HCT116 (cell line): ENCODE data around the gene SMTN. TPM values are rescaled to one million over a fixed set of nuclear protein-coding genes. Genes with fewer than 3 reads are reported as not detected.

ENCODE experiments used
- ATAC-seq: fragments of 200-7000 bp; cut with Tn5 transposase; 2 replicates; pipeline ENCODE4 v1.9.1; 2020; ENCODE audit warnings: mild to moderate bottlenecking, moderate library complexity
- BruUV-seq: library from RNA; stranded (reverse); fragments of 400-500 nt; replicated peaks from 2 replicates; lab custom pipeline; 2021; lab: Mats Ljungman, UMichigan
- CTCF ChIA-PET: fragments of 300-600 bp; sonication (Branson Sonifier 250); formaldehyde crosslinking; loops from one replicate; lab custom pipeline; 2021; ENCODE audit warnings: antibody characterized with exemption; lab: Charles Lee
- POLR2A ChIA-PET: fragments of 300-600, 350-600 bp; sonication (Branson Sonifier 250); formaldehyde crosslinking; loops from one replicate; lab custom pipeline; 2021; ENCODE audit warnings: antibody characterized with exemption; lab: Charles Lee
- RAD21 ChIA-PET, 2 experiments: fragments of 300-600 bp; sonication (Branson Sonifier 250); formaldehyde crosslinking; loops; one replicate each; lab custom pipeline; 2023; ENCODE audit warnings: low total read pairs in 2 of 2; ENCODE audit not compliant: uncharacterized antibody in 2 of 2, unreplicated experiment in 2 of 2, low non-redundant PET in 1 of 2; lab: Charles Lee
- DNase-seq: peaks from one replicate; pipeline ENCODE4 v3.0.0-alpha.2; 2010; ENCODE audit warnings: low read depth, low spot score
- H2AFZ ChIP-seq: fragments of 200-600 bp; shearing (Covaris generic), sonication (generic); 2 replicates; pipeline ENCODE4 v1.6.1; 2017; ENCODE audit warnings: low read depth, mixed run types, mixed read lengths, antibody characterized with exemption, low read length; ENCODE audit not compliant: poor library complexity, severe bottlenecking
- H3K27ac ChIP-seq: 2 replicates; pipeline ENCODE4 v1.5.1; 2012; ENCODE audit warnings: low read depth, low read length
- H3K27me3 ChIP-seq: fragments of 200-600 bp; sonication (generic); 2 replicates; pipeline ENCODE4 v1.6.1; 2016; ENCODE audit warnings: mixed run types, low read length, mixed read lengths; ENCODE audit not compliant: insufficient read depth
- H3K36me3 ChIP-seq, 2 experiments: fragments of 200-500 bp in 1 of 2; fragments of 200-600 bp in 1 of 2; sonication (Bioruptor generic) in 1 of 2; sonication (generic) in 1 of 2; 2 replicates each; pipeline versions ENCODE4 v1.5.1 to v1.6.1; 2014 to 2016; ENCODE audit warnings: low read length in 2 of 2, inconsistent platforms in 1 of 2, mixed read lengths in 1 of 2, mixed run types in 1 of 2; ENCODE audit not compliant: insufficient read depth in 2 of 2, control insufficient read depth in 1 of 2
- H3K4me1 ChIP-seq, 2 experiments: fragments of 200-600 bp in 1 of 2; sonication (generic) in 1 of 2; 2 replicates each; pipeline versions ENCODE4 v1.5.1 to v1.6.1; 2012 to 2017; ENCODE audit warnings: low read length in 2 of 2, inconsistent platforms in 1 of 2, mild to moderate bottlenecking in 1 of 2, mixed read lengths in 1 of 2, mixed run types in 1 of 2, moderate library complexity in 1 of 2; ENCODE audit not compliant: insufficient read depth in 2 of 2, control insufficient read depth in 1 of 2
- H3K4me2 ChIP-seq: fragments of 200-600 bp; sonication (generic); 2 replicates; pipeline ENCODE4 v1.6.1; 2017; ENCODE audit warnings: mixed run types, low read length, mixed read lengths
- H3K4me3 ChIP-seq, 2 experiments: fragments of 200-600 bp in 1 of 2; sonication (generic) in 1 of 2; replicated peaks in 1 of 2; 2 replicates each; pipeline ENCODE4 v1.5.1; 2011 to 2016; ENCODE audit warnings: low read length in 2 of 2, control low read depth in 1 of 2, low read depth in 1 of 2, mild to moderate bottlenecking in 1 of 2, mixed read lengths in 1 of 2, mixed run types in 1 of 2
- H3K79me2 ChIP-seq: fragments of 200-600 bp; sonication (generic); 2 replicates; pipeline ENCODE4 v1.6.1; 2017; ENCODE audit warnings: mild to moderate bottlenecking, mixed run types, low read length, moderate library complexity, mixed read lengths; ENCODE audit not compliant: insufficient read depth
- H3K9ac ChIP-seq: fragments of 200-600 bp; sonication (generic); 2 replicates; pipeline ENCODE4 v1.6.1; 2016; ENCODE audit warnings: low read length, mixed read lengths
- H3K9me2 ChIP-seq: fragments of 200-600 bp; sonication (generic), shearing (Covaris generic); 2 replicates; pipeline ENCODE4 v1.6.1; 2017; ENCODE audit warnings: mixed run types, mild to moderate bottlenecking, moderate library complexity; ENCODE audit not compliant: insufficient read depth
- H3K9me3 ChIP-seq, 2 experiments: fragments of 200-500 bp in 1 of 2; fragments of 200-600 bp in 1 of 2; sonication (Bioruptor generic) in 1 of 2; sonication (generic) in 1 of 2; 2 replicates each; pipeline ENCODE4 v1.6.1; 2014 to 2017; ENCODE audit warnings: low read length in 2 of 2, mixed read lengths in 2 of 2, inconsistent platforms in 1 of 2, low read depth in 1 of 2, mild to moderate bottlenecking in 1 of 2, mixed run types in 1 of 2, moderate library complexity in 1 of 2; ENCODE audit not compliant: control insufficient read depth in 1 of 2, insufficient read depth in 1 of 2
- H4K20me1 ChIP-seq: fragments of 200-600 bp; sonication (generic), shearing (Covaris generic); 2 replicates; pipeline ENCODE4 v1.6.1; 2017; ENCODE audit warnings: mixed run types, mild to moderate bottlenecking, moderate library complexity; ENCODE audit not compliant: insufficient read depth
- CBX3 ChIP-seq: IDR thresholded peaks from 2 replicates; pipeline ENCODE4 v1.6.1; 2012; ENCODE audit warnings: low read depth
- CEBPB ChIP-seq: IDR thresholded peaks from 2 replicates; pipeline ENCODE4 v1.6.1; 2012; ENCODE audit warnings: low read depth
- ELF1 ChIP-seq: IDR thresholded peaks from 2 replicates; pipeline ENCODE4 v1.6.1; 2012; ENCODE audit warnings: low read depth, borderline replicate concordance
- EZH2 ChIP-seq: fragments of 200-600 bp; sonication (generic); IDR thresholded peaks from 2 replicates; pipeline ENCODE4 v1.6.1; 2017; ENCODE audit warnings: antibody characterized with exemption, mixed run types
- FOSL1 ChIP-seq: IDR thresholded peaks from 2 replicates; pipeline ENCODE4 v1.6.1; 2012; ENCODE audit warnings: low read depth
- JUND ChIP-seq: IDR thresholded peaks from 2 replicates; pipeline ENCODE4 v1.6.1; 2012
- POLR2A ChIP-seq: IDR thresholded peaks from 2 replicates; pipeline ENCODE4 v1.7.0; 2011; ENCODE audit warnings: borderline replicate concordance; ENCODE audit not compliant: insufficient read depth, insufficient read length; ENCODE audit errors: extremely low read depth
- POLR2AphosphoS5 ChIP-seq: IDR thresholded peaks from 2 replicates; pipeline ENCODE4 v1.6.1; 2011; ENCODE audit warnings: mild to moderate bottlenecking, low read depth, low read length, moderate library complexity
- RAD21 ChIP-seq: IDR thresholded peaks from 2 replicates; pipeline ENCODE4 v1.6.1; 2012; ENCODE audit warnings: low read depth, mild to moderate bottlenecking
- SIN3A ChIP-seq: IDR thresholded peaks from 2 replicates; pipeline ENCODE4 v1.6.1; 2012; ENCODE audit warnings: low read depth
- SP1 ChIP-seq: IDR thresholded peaks from 2 replicates; pipeline ENCODE4 v1.6.1; 2012; ENCODE audit warnings: low read depth
- SRF ChIP-seq: IDR thresholded peaks from 2 replicates; pipeline ENCODE4 v1.6.1; 2012; ENCODE audit warnings: low read depth
- TCF7L2 ChIP-seq: IDR thresholded peaks from 2 replicates; pipeline ENCODE4 v1.7.0; 2011; ENCODE audit warnings: borderline replicate concordance, inconsistent platforms; ENCODE audit not compliant: insufficient read depth, insufficient read length; ENCODE audit errors: extremely low read depth
- YY1 ChIP-seq: IDR thresholded peaks from 2 replicates; pipeline ENCODE4 v1.6.1; 2011; ENCODE audit warnings: low read length, low read depth, moderate library complexity, mild to moderate bottlenecking; ENCODE audit not compliant: insufficient replicate concordance; ENCODE audit errors: extremely low read depth
- ZFX ChIP-seq: fragments of 450-650 bp; IDR thresholded peaks from 2 replicates; pipeline ENCODE4 v1.6.1; 2017
- intact Hi-C: fragments of 100-400 bp; cut with micrococcal nuclease; formaldehyde crosslinking; loops from 2 replicates; pipeline ENCODE4 v1.10.0; 2022
- total RNA-seq: library from RNA; stranded (reverse); gene quantifications from one replicate; pipeline ENCODE4 v1.2.1, GENCODE V29; 2021; ENCODE audit not compliant: unreplicated experiment
- TF ChIP-seq, protein P1 (sequence below): IDR thresholded peaks from 2 replicates; pipeline ENCODE4 v1.6.1; 2012; ENCODE audit warnings: low read depth
- TF ChIP-seq, protein P2 (sequence below): IDR thresholded peaks from 2 replicates; pipeline ENCODE4 v1.6.1; 2011; ENCODE audit warnings: mild to moderate bottlenecking, low read length, moderate library complexity; ENCODE audit not compliant: insufficient replicate concordance; ENCODE audit errors: extremely low read depth
- TF ChIP-seq, protein P3 (sequence below), 3 experiments: fragments of 200-600 bp in 1 of 3; sonication (generic) in 1 of 3; IDR thresholded peaks in 2 of 3; conservative IDR thresholded peaks in 1 of 3; 2 replicates each; pipeline ENCODE4 v1.5.1; 2012 to 2017; ENCODE audit warnings: low read depth in 2 of 3, low read length in 2 of 3, antibody characterized with exemption in 1 of 3, borderline replicate concordance in 1 of 3, control low read depth in 1 of 3, mild to moderate bottlenecking in 1 of 3, mixed read lengths in 1 of 3, mixed run types in 1 of 3, moderate library complexity in 1 of 3; ENCODE audit not compliant: insufficient read depth in 1 of 3
- TF ChIP-seq, protein P4 (sequence below): IDR thresholded peaks from 2 replicates; pipeline ENCODE4 v1.6.1; 2012
- TF ChIP-seq, protein P5 (sequence below): IDR thresholded peaks from 2 replicates; pipeline ENCODE4 v1.6.1; 2012

The SMTN gene
- total RNA-seq, 1 experiment from 2014 or later: 148 TPM

DNA sequence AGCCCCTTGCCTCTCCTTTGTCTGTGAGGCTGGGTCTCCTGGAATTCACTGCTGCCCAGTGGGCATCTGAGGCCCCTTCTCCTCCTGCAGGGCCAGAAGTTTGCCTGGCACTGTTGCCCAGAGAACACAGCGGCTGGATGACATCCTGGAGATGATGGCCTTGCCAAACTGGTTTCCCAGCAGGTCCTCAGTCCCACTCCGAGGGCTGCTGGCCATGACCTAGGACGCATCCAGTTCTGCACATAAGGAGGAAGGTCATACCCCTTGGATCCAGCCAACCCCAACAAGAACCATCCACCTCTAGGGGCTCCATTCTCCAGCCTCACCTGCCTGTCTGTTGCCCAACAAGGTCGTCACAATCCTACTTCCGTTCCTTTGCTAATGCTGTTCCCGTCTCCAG, 3.4 kb upstream of the SMTN start:
- POLR2A ChIA-PET: no interaction called here
- no peak overlapping the region for H3K4me3 ChIP-seq
- H3K9me2 ChIP-seq: no peaks in the 10 kb centered on the region
- peaks cover 20% of the 10 kb centered on the region for H3K79me2 ChIP-seq
- H3K4me1 ChIP-seq: peaks cover 15 to 32% of the 10 kb centered on the region in 2 experiments
- DNase-seq: no peak
- no peaks in the 10 kb centered on the region for H3K9me3 ChIP-seq
- TF ChIP-seq RAD21 (no peak), CBX3 (no peak), SIN3A (no peak), JUND (no peak), CEBPB (no peak), FOSL1 (no peak), SRF (no peak), ZFX (no peak), ELF1 (no peak), SP1 (no peak), POLR2AphosphoS5 (no peak), EZH2 (no peak), YY1 (no peak), POLR2A (no peak), TCF7L2 (no peak)
- TF ChIP-seq, protein P1, sequence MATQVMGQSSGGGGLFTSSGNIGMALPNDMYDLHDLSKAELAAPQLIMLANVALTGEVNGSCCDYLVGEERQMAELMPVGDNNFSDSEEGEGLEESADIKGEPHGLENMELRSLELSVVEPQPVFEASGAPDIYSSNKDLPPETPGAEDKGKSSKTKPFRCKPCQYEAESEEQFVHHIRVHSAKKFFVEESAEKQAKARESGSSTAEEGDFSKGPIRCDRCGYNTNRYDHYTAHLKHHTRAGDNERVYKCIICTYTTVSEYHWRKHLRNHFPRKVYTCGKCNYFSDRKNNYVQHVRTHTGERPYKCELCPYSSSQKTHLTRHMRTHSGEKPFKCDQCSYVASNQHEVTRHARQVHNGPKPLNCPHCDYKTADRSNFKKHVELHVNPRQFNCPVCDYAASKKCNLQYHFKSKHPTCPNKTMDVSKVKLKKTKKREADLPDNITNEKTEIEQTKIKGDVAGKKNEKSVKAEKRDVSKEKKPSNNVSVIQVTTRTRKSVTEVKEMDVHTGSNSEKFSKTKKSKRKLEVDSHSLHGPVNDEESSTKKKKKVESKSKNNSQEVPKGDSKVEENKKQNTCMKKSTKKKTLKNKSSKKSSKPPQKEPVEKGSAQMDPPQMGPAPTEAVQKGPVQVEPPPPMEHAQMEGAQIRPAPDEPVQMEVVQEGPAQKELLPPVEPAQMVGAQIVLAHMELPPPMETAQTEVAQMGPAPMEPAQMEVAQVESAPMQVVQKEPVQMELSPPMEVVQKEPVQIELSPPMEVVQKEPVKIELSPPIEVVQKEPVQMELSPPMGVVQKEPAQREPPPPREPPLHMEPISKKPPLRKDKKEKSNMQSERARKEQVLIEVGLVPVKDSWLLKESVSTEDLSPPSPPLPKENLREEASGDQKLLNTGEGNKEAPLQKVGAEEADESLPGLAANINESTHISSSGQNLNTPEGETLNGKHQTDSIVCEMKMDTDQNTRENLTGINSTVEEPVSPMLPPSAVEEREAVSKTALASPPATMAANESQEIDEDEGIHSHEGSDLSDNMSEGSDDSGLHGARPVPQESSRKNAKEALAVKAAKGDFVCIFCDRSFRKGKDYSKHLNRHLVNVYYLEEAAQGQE: no peak
- TF ChIP-seq, protein P2, sequence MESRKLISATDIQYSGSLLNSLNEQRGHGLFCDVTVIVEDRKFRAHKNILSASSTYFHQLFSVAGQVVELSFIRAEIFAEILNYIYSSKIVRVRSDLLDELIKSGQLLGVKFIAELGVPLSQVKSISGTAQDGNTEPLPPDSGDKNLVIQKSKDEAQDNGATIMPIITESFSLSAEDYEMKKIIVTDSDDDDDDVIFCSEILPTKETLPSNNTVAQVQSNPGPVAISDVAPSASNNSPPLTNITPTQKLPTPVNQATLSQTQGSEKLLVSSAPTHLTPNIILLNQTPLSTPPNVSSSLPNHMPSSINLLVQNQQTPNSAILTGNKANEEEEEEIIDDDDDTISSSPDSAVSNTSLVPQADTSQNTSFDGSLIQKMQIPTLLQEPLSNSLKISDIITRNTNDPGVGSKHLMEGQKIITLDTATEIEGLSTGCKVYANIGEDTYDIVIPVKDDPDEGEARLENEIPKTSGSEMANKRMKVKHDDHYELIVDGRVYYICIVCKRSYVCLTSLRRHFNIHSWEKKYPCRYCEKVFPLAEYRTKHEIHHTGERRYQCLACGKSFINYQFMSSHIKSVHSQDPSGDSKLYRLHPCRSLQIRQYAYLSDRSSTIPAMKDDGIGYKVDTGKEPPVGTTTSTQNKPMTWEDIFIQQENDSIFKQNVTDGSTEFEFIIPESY: no peak
- TF ChIP-seq, protein P3, sequence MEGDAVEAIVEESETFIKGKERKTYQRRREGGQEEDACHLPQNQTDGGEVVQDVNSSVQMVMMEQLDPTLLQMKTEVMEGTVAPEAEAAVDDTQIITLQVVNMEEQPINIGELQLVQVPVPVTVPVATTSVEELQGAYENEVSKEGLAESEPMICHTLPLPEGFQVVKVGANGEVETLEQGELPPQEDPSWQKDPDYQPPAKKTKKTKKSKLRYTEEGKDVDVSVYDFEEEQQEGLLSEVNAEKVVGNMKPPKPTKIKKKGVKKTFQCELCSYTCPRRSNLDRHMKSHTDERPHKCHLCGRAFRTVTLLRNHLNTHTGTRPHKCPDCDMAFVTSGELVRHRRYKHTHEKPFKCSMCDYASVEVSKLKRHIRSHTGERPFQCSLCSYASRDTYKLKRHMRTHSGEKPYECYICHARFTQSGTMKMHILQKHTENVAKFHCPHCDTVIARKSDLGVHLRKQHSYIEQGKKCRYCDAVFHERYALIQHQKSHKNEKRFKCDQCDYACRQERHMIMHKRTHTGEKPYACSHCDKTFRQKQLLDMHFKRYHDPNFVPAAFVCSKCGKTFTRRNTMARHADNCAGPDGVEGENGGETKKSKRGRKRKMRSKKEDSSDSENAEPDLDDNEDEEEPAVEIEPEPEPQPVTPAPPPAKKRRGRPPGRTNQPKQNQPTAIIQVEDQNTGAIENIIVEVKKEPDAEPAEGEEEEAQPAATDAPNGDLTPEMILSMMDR (IDR thresholded peaks at IDR 0.05 in 2 of 3, conservative IDR thresholded peaks at IDR 0.05 in 1 of 3; ENCODE audit: borderline replicate concordance in 1 of 3, insufficient read depth in 1 of 3, low read depth in 2 of 3, low read length in 2 of 3): no peak
- TF ChIP-seq, protein P4, sequence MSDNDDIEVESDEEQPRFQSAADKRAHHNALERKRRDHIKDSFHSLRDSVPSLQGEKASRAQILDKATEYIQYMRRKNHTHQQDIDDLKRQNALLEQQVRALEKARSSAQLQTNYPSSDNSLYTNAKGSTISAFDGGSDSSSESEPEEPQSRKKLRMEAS: no peak
- TF ChIP-seq, protein P5, sequence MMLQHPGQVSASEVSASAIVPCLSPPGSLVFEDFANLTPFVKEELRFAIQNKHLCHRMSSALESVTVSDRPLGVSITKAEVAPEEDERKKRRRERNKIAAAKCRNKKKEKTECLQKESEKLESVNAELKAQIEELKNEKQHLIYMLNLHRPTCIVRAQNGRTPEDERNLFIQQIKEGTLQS: no peak
- no peak overlapping the region for H3K9ac ChIP-seq
- no TSS peak for BruUV-seq
- CTCF ChIA-PET: no interaction called here
- intact Hi-C loops: no loop called here
- no peaks in the 10 kb centered on the region for H4K20me1 ChIP-seq
- RAD21 ChIA-PET: no interaction called here
- no peak overlapping the region for H3K4me2 ChIP-seq
- H3K36me3 ChIP-seq: no peaks in the 10 kb centered on the region
- ATAC-seq: no peak
- no peak overlapping the region for H2AFZ ChIP-seq
- H3K27ac ChIP-seq: no peak overlapping the region
- no peaks in the 10 kb centered on the region for H3K27me3 ChIP-seq
